Cardiac fibroblast (primary cell): Measurements from ENCODE around the gene OR5H6.
"Not testable (repeated sequence)": the region's sequence is repeated elsewhere in the genome, so short reads cannot be mapped to it uniquely, and the experiment has no call there.

Source experiments
- DNase-seq, 2 donors: peaks; one replicate each; pipeline versions ENCODE4 v3.0.0 to v3.0.0-alpha.2; 2010; ENCODE audit warnings: low read depth in 2 of 2
- H3K4me3 ChIP-seq, 2 donors: replicated peaks in 1 of 2; 1 replicate in 1 of 2; 2 replicates in 1 of 2; pipeline ENCODE4 v1.5.1; 2011; ENCODE audit warnings: low read depth in 2 of 2, low read length in 2 of 2, mild to moderate bottlenecking in 2 of 2, moderate library complexity in 1 of 2
- CTCF ChIP-seq: IDR thresholded peaks from one replicate; pipeline ENCODE4 v1.5.1; 2011; ENCODE audit warnings: low read depth, mild to moderate bottlenecking, low read length, inconsistent platforms

OR5H6 gene

GRCh38 chr3:98243843-98244242, 20.2 kb upstream of the OR5H6 start:
- no peak for DNase-seq
- no peak for TF ChIP-seq CTCF
- no peak overlapping the region for H3K4me3 ChIP-seq

- DNase-seq = no peak
- no peak overlapping the region for H3K4me3 ChIP-seq
- no peak for TF ChIP-seq CTCF
Observed at GRCh38 chr3:98246142-98246541, 17.9 kb upstream of the OR5H6 start.

GRCh38 chr3:98256026-98256425, 8.0 kb upstream of the OR5H6 start:
- not testable (repeated sequence) for DNase-seq, H3K4me3 ChIP-seq

- peak; percentile 14 for TF ChIP-seq CTCF
- DNase-seq = no peak
- no peak overlapping the region for H3K4me3 ChIP-seq
Observed at GRCh38 chr3:98259707-98260106, 4.3 kb upstream of the OR5H6 start.

GRCh38 chr3:98262046-98262445, 2.0 kb upstream of the OR5H6 start:
- TF ChIP-seq CTCF = no peak
- no peak overlapping the region for H3K4me3 ChIP-seq
- no peak for DNase-seq

GRCh38 chr3:98269846-98270245, 5.8 kb downstream of the OR5H6 start:
- no peak for DNase-seq
- no peak for TF ChIP-seq CTCF
- no peak overlapping the region for H3K4me3 ChIP-seq

- DNase-seq = no peak
- H3K4me3 ChIP-seq = no peak overlapping the region
- no peak for TF ChIP-seq CTCF
Observed at GRCh38 chr3:98272126-98272525, 8.1 kb downstream of the OR5H6 start.
